ENCODE data around the gene TAC1. TPM values are rescaled to one million over a fixed set of nuclear protein-coding genes. Genes with fewer than 3 reads are reported as not detected.
"Not testable (repeated sequence)": the region's sequence is repeated elsewhere in the genome, so short reads cannot be mapped to it uniquely, and the experiment has no call there.

Gene TAC1
- total RNA-seq, 4 donors from 2014 or later, result 0.55 to 2.4 TPM; not detected in 2

DNA sequence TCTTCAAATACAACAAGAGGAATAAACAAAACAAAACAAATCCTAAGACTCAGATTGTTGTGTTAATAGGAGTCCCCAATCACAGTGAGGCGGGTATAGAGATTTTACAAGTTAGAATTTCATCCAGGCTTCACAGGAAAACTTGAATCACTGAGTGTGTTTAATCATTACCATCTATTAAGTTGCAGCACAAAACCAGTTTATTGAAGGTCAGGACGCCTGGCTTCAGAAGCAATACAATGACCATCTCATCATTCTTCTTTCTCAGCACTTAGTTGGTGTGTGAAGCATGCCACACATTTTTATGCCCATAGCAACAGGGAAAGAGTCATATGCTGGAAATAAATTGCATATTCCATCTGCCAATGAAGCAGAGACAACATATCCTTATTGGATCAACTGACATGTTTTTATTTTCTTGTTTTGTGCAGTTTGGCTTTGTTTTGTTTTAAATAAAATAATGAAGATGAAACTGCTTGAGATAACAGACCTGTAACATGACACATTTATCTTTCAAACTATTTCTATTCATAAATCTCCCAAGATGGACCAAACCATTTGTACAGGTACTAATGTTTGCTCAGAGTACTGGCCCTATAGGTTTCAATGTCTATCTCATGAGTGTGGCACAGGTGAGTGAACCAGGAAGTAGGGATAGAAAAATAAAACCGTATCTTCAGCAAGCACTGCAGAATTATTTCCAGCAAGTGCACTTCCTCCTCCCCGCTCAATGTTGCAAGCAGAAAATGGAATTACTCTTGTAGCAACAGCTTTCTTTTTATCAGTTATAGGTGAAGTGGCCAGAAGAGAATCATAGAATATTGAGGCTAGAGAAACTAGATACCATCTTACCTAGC, 40.4 kb downstream of the TAC1 start:
- no peak for DNase-seq (ENCODE audit: low spot score in 2 of 2)
- TF ChIP-seq POLR2A (IDR thresholded peaks at IDR 0.05) (no peak), CTCF (IDR thresholded peaks at IDR 0.05) (no peak)
- 71 to 72% methylated on average over 4 of the region's 4 CpGs for WGBS, 2 donors
- intact Hi-C loops (cut with DNase I; ENCODE audit: low total_unique reads), result no loop called here
- no peak overlapping the region for H3K4me3 ChIP-seq (ENCODE audit: low read depth, poor library complexity, severe bottlenecking)

GRCh38 chr7:97786398-97786797, 54.5 kb downstream of the TAC1 start:
- H3K4me3 ChIP-seq (ENCODE audit: low read depth, poor library complexity, severe bottlenecking); intact Hi-C loops (cut with DNase I; ENCODE audit: low total_unique reads); DNase-seq (ENCODE audit: low spot score in 2 of 2): not testable (repeated sequence)
- WGBS, 2 donors, result 87 to 90% methylated on average over 7 of the region's 7 CpGs

Other genes with a start within 250 kb of the TAC1 start
- gene ASNS, start 140.3 kb downstream of the TAC1 start, total RNA-seq, result 10 to 100 TPM in 2 of 4 donors, 1 to 10 TPM in 2; 5.9 to 13.0 (median 8.3) TPM

Measured in lower leg skin (tissue), 4 donors.